Esophagus squamous epithelium (tissue), 4 donors: ENCODE results near the gene MSL3B.

ENCODE experiments used
- CTCF ChIP-seq, 6 experiments: fragments of 450-650 bp in 4 of 6; fragments of 200-600 bp in 2 of 6; sonication (generic) in 2 of 6; IDR thresholded peaks; one replicate each; pipeline ENCODE4 v1.5.1; 2016 to 2019; ENCODE audit warnings: antibody characterized with exemption in 6 of 6, mild to moderate bottlenecking in 4 of 6, moderate library complexity in 4 of 6
- POLR2A ChIP-seq, 4 donors: fragments of 450-650 bp; IDR thresholded peaks; one replicate each; pipeline ENCODE4 v1.6.1; 2017; ENCODE audit warnings: antibody characterized with exemption in 4 of 4, mild to moderate bottlenecking in 4 of 4, moderate library complexity in 3 of 4

- TF ChIP-seq CTCF (IDR thresholded peaks at IDR 0.05) (no peak), POLR2A (IDR thresholded peaks at IDR 0.05) (no peak)
These were observed 24.6 kb upstream of the MSL3B start for GRCh38 chr2:233892793-233893192.
